A549 (cell line): ENCODE results near the gene DDX53. TPM values are rescaled to one million over a fixed set of nuclear protein-coding genes. Genes with fewer than 3 reads are reported as not detected.

Source experiments
- ATAC-seq, 2 experiments: fragments of 200-7000 bp in 1 of 2; fragments of >200 bp in 1 of 2; cut with Nextera tagmentation in 1 of 2; cut with Tn5 transposase in 1 of 2; 3 replicates each; pipeline versions ENCODE4 v1.8.0 to v1.9.1; 2018 to 2020; ENCODE audit warnings: mild to moderate bottlenecking in 1 of 2, moderate library complexity in 1 of 2
- CTCF ChIA-PET: fragments of 300-600 bp; sonication (Branson Sonifier 250); formaldehyde crosslinking; extraction: SDS; loops from one replicate; lab custom pipeline; 2021; ENCODE audit warnings: antibody characterized with exemption, inconsistent platforms; lab: Yijun Ruan, JAX
- POLR2A ChIA-PET: fragments of 350-600 bp; formaldehyde crosslinking; extraction: SDS; loops from one replicate; lab custom pipeline; 2021; ENCODE audit warnings: antibody characterized with exemption, inconsistent platforms; lab: Yijun Ruan, JAX
- DNase-seq, 2 experiments: peaks; one replicate each; pipeline versions ENCODE4 v3.0.0 to v3.0.0-alpha.2; 2011 to 2016; ENCODE audit warnings: low read depth in 1 of 2, low spot score in 1 of 2
- FAIRE-seq: peaks from 2 replicates; lab custom pipeline; 2011; peaks lifted over from hg19 to GRCh38; lab: Jason Lieb, UNC
- H3K27ac ChIP-seq, 2 experiments: fragments of >200 bp; sonication (Bioruptor Twin); formaldehyde crosslinking; 3 replicates each; pipeline ENCODE4 v1.5.1; 2016 to 2017
- H3K4me1 ChIP-seq: fragments of >200 bp; sonication (Bioruptor Twin); formaldehyde crosslinking; 3 replicates; pipeline ENCODE4 v1.6.1; 2016
- H3K4me2 ChIP-seq: fragments of >200 bp; sonication (Bioruptor Twin); formaldehyde crosslinking; 3 replicates; pipeline ENCODE4 v1.6.1; 2016
- H3K4me3 ChIP-seq: fragments of >200 bp; sonication (Bioruptor Twin); formaldehyde crosslinking; 3 replicates; pipeline ENCODE4 v1.5.1; 2016
- H3K9me3 ChIP-seq: fragments of >200 bp; sonication (Bioruptor Twin); formaldehyde crosslinking; 3 replicates; pipeline ENCODE4 v1.6.1; 2016
- ATOH8 ChIP-seq: fragments of 250-450 bp; sonication (Bioruptor Pico); IDR thresholded peaks from 2 replicates; pipeline ENCODE4 v1.5.0; 2020; ENCODE audit warnings: low read depth, mild to moderate bottlenecking, moderate library complexity
- EHMT2 ChIP-seq: fragments of 200-600 bp; sonication (generic); IDR thresholded peaks from 2 replicates; pipeline ENCODE4 v1.6.1; 2016; ENCODE audit warnings: antibody characterized with exemption, low read depth, mild to moderate bottlenecking, moderate library complexity
- ELK1 ChIP-seq: fragments of 150-350 bp; IDR thresholded peaks from 2 replicates; pipeline ENCODE4 v1.6.1; 2014; ENCODE audit warnings: low read depth, mild to moderate bottlenecking, low read length
- ESRRA ChIP-seq: fragments of 150-350 bp; IDR thresholded peaks from 2 replicates; pipeline ENCODE4 v1.6.1; 2014; ENCODE audit warnings: mild to moderate bottlenecking, low read length, borderline replicate concordance
- FOSB ChIP-seq: fragments of 250-450 bp; sonication (Bioruptor Pico); IDR thresholded peaks from 2 replicates; pipeline ENCODE4 v1.5.0; 2020; ENCODE audit warnings: mild to moderate bottlenecking, moderate library complexity
- GATA3 ChIP-seq: IDR thresholded peaks from 2 replicates; pipeline ENCODE4 v1.6.1; 2012; ENCODE audit warnings: borderline replicate concordance
- HEYL ChIP-seq: fragments of 250-450 bp; sonication (Bioruptor Pico); IDR thresholded peaks from 2 replicates; pipeline ENCODE4 v1.8.0; 2021; ENCODE audit warnings: mild to moderate bottlenecking, moderate library complexity
- HOXA7 ChIP-seq: fragments of 250-450 bp; sonication (Bioruptor Pico); IDR thresholded peaks from 2 replicates; pipeline ENCODE4 v1.5.0; 2020; ENCODE audit warnings: mild to moderate bottlenecking, moderate library complexity
- HOXB13 ChIP-seq: fragments of 250-450 bp; sonication (Bioruptor Pico); IDR thresholded peaks from 2 replicates; pipeline ENCODE4 v1.5.0; 2020; ENCODE audit warnings: low read depth, mild to moderate bottlenecking, moderate library complexity
- JUNB ChIP-seq: fragments of >200 bp; sonication (Bioruptor Twin); formaldehyde crosslinking; IDR thresholded peaks from 2 replicates; pipeline ENCODE4 v1.6.1; 2016
- MAFK ChIP-seq: fragments of 450-650 bp; IDR thresholded peaks from 2 replicates; pipeline ENCODE4 v1.6.1; 2014; ENCODE audit not compliant: partially characterized antibody
- MAX ChIP-seq: IDR thresholded peaks from 2 replicates; pipeline ENCODE4 v1.6.1; 2012
- MYC ChIP-seq: IDR thresholded peaks from 2 replicates; pipeline ENCODE4 v1.6.1; 2012; ENCODE audit warnings: mild to moderate bottlenecking, inconsistent platforms, low read length, improper control_type of control experiment, borderline replicate concordance
- NPAS2 ChIP-seq: fragments of 250-450 bp; sonication (Bioruptor Pico); IDR thresholded peaks from 2 replicates; pipeline ENCODE4 v1.8.0; 2022; ENCODE audit warnings: mild to moderate bottlenecking, moderate library complexity, borderline replicate concordance
- PBX3 ChIP-seq: IDR thresholded peaks from 2 replicates; pipeline ENCODE4 v1.6.1; 2012
- PHF8 ChIP-seq: fragments of 200-600 bp; sonication (generic); IDR thresholded peaks from 2 replicates; pipeline ENCODE4 v1.6.1; 2016; ENCODE audit warnings: low read depth, mild to moderate bottlenecking, antibody characterized with exemption, moderate library complexity, borderline replicate concordance
- POLR2A ChIP-seq: IDR thresholded peaks from 2 replicates; pipeline ENCODE4 v1.6.1; 2012; ENCODE audit warnings: mild to moderate bottlenecking, low read length
- RAD21 ChIP-seq, 2 experiments: fragments of >200 bp in 1 of 2; sonication (Bioruptor Twin) in 1 of 2; formaldehyde crosslinking in 1 of 2; IDR thresholded peaks in 1 of 2; conservative IDR thresholded peaks in 1 of 2; 2 replicates in 1 of 2; 3 replicates in 1 of 2; pipeline ENCODE4 v1.6.1; 2012 to 2018; ENCODE audit warnings: inconsistent platforms in 1 of 2
- RCOR1 ChIP-seq: fragments of 150-350 bp; IDR thresholded peaks from 2 replicates; pipeline ENCODE4 v1.6.1; 2014; ENCODE audit warnings: antibody characterized with exemption, low read length, low read depth
- RNF2 ChIP-seq: fragments of 200-600 bp; sonication (generic); IDR thresholded peaks from 2 replicates; pipeline ENCODE4 v1.6.1; 2016; ENCODE audit warnings: low read depth, mild to moderate bottlenecking, antibody characterized with exemption, moderate library complexity, borderline replicate concordance
- SMC3 ChIP-seq: fragments of >200 bp; sonication (Bioruptor Twin); formaldehyde crosslinking; IDR thresholded peaks from 3 replicates; pipeline ENCODE4 v1.6.1; 2018; ENCODE audit warnings: inconsistent platforms
- SREBF2 ChIP-seq: fragments of 450-650 bp; IDR thresholded peaks from 2 replicates; pipeline ENCODE4 v1.6.1; 2014; ENCODE audit warnings: mild to moderate bottlenecking, moderate library complexity
- TP53 ChIP-seq: fragments of 250-450 bp; sonication (Bioruptor Pico); IDR thresholded peaks from 2 replicates; pipeline ENCODE4 v1.5.0; 2021; ENCODE audit warnings: mild to moderate bottlenecking, moderate library complexity
- ZC3H11A ChIP-seq: fragments of 450-650 bp; IDR thresholded peaks from 2 replicates; pipeline ENCODE4 v1.6.1; 2014; ENCODE audit warnings: antibody characterized with exemption, mild to moderate bottlenecking
- ZSCAN20 ChIP-seq: fragments of 250-450 bp; sonication (Bioruptor Pico); IDR thresholded peaks from 2 replicates; pipeline ENCODE4 v1.8.0; 2022; ENCODE audit warnings: mild to moderate bottlenecking, moderate library complexity
- WGBS: methylation state at CpG from one replicate; pipeline ENCODE4 v1.1.6; 2017; ENCODE audit errors: missing lambda C conversion rate; 5-methylcytosine and 5-hydroxymethylcytosine counted together
- polyA plus RNA-seq, 4 experiments: library from polyadenylated mRNA; depleted of rRNA in 3 of 4; stranded (reverse); fragments of >200 nt; fragmentation: RNase III in 1 of 4; extraction: RNeasy Plus Mini Kit Qiagen cat#74134 plus additional on column Dnase treatment in 1 of 4; gene quantifications; 2 replicates in 3 of 4; 3 replicates in 1 of 4; pipeline ENCODE4 v1.2.3, GENCODE V29; 2011 to 2017
- TF ChIP-seq, protein P1 (sequence below): fragments of >200 bp; sonication (Bioruptor Twin); formaldehyde crosslinking; IDR thresholded peaks from 3 replicates; pipeline ENCODE4 v1.6.1; 2016
- TF ChIP-seq, protein P2 (sequence below): fragments of 200-600 bp; sonication (generic); IDR thresholded peaks from 2 replicates; pipeline ENCODE4 v1.6.1; 2016; ENCODE audit warnings: antibody characterized with exemption, mild to moderate bottlenecking, moderate library complexity

DDX53 gene
- polyA plus RNA-seq, 2 of the 4 experiments (the other 2 are of a cell fraction): not detected

- TF ChIP-seq ELK1: no peak
- no peak for TF ChIP-seq HOXA7 (CRISPR knock-in tag)
- TF ChIP-seq PHF8: no peak
- no peak for TF ChIP-seq MYC
- TF ChIP-seq SREBF2: no peak
- no peak for TF ChIP-seq MAFK
Measured at GRCh38 chrX:22970861-22971260, 28.9 kb upstream of the DDX53 start (continued).

DNA sequence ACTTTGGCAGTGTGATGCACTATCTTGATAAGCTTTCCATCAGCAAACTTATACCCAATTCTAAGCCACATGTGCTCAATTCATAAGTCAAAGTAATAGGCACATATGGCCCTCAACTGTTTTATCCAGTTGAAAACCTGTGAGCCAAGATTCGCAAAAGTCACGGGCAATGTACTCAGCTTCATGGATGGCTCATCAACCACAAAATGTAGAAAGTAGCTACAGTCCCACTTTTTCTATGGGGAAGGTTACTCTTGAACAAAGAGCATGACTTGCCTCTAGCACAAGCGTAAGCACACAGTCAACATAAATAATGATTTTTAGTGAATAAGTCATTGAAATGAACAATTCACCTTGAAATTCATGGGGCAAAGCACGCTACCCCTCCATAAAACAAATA, 25.1 kb upstream of the DDX53 start:
- FAIRE-seq: no peak
- Histone ChIP-seq H3K27ac (no peak overlapping the region), H3K9me3 (no peaks in the 10 kb centered on the region), H3K4me1 (no peaks in the 10 kb centered on the region), H3K4me2 (no peak overlapping the region), H3K4me3 (no peak overlapping the region)
- whole genome bisulfite sequencing: 37% methylated on average over 4 of the region's 4 CpGs
- ChIA-PET POLR2A (no interaction called here), CTCF (no interaction called here)
- ATAC-seq: no peak
- TF ChIP-seq ESRRA (no peak), MYC (no peak), HOXA7 (CRISPR knock-in tag) (no peak), POLR2A (no peak), NPAS2 (CRISPR knock-in tag) (no peak), JUNB (no peak), ZSCAN20 (CRISPR knock-in tag) (no peak)
- TF ChIP-seq, protein P1, sequence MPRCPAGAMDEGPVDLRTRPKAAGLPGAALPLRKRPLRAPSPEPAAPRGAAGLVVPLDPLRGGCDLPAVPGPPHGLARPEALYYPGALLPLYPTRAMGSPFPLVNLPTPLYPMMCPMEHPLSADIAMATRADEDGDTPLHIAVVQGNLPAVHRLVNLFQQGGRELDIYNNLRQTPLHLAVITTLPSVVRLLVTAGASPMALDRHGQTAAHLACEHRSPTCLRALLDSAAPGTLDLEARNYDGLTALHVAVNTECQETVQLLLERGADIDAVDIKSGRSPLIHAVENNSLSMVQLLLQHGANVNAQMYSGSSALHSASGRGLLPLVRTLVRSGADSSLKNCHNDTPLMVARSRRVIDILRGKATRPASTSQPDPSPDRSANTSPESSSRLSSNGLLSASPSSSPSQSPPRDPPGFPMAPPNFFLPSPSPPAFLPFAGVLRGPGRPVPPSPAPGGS: no peak
- no peak for DNase-seq

- ATAC-seq: no peak
- Histone ChIP-seq H3K4me2 (no peak overlapping the region), H3K27ac (no peak overlapping the region), H3K9me3 (no peaks in the 10 kb centered on the region), H3K4me1 (no peaks in the 10 kb centered on the region), H3K4me3 (no peak overlapping the region)
- no peak for DNase-seq
- CTCF ChIA-PET: no interaction called here
- no peak for TF ChIP-seq HEYL (CRISPR knock-in tag)
- no peak for TF ChIP-seq RCOR1
- no peak for TF ChIP-seq TP53 (CRISPR knock-in tag)
- no peak for TF ChIP-seq ESRRA
- TF ChIP-seq ZSCAN20 (CRISPR knock-in tag): no peak
- no peak for TF ChIP-seq ZC3H11A
- no peak for TF ChIP-seq SMC3
- TF ChIP-seq PBX3: no peak
- TF ChIP-seq RNF2: no peak
- TF ChIP-seq, protein P2, sequence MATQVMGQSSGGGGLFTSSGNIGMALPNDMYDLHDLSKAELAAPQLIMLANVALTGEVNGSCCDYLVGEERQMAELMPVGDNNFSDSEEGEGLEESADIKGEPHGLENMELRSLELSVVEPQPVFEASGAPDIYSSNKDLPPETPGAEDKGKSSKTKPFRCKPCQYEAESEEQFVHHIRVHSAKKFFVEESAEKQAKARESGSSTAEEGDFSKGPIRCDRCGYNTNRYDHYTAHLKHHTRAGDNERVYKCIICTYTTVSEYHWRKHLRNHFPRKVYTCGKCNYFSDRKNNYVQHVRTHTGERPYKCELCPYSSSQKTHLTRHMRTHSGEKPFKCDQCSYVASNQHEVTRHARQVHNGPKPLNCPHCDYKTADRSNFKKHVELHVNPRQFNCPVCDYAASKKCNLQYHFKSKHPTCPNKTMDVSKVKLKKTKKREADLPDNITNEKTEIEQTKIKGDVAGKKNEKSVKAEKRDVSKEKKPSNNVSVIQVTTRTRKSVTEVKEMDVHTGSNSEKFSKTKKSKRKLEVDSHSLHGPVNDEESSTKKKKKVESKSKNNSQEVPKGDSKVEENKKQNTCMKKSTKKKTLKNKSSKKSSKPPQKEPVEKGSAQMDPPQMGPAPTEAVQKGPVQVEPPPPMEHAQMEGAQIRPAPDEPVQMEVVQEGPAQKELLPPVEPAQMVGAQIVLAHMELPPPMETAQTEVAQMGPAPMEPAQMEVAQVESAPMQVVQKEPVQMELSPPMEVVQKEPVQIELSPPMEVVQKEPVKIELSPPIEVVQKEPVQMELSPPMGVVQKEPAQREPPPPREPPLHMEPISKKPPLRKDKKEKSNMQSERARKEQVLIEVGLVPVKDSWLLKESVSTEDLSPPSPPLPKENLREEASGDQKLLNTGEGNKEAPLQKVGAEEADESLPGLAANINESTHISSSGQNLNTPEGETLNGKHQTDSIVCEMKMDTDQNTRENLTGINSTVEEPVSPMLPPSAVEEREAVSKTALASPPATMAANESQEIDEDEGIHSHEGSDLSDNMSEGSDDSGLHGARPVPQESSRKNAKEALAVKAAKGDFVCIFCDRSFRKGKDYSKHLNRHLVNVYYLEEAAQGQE: no peak
- no peak for TF ChIP-seq FOSB (CRISPR knock-in tag)
- no peak for TF ChIP-seq HOXB13 (CRISPR knock-in tag)
- TF ChIP-seq HOXA7 (CRISPR knock-in tag): no peak
- no peak for TF ChIP-seq MAX
- no peak for TF ChIP-seq ATOH8
- no peak for TF ChIP-seq RAD21 (conservative IDR thresholded peaks at IDR 0.05 in 1 of 2, IDR thresholded peaks at IDR 0.05 in 1 of 2)
- TF ChIP-seq GATA3: no peak
- no peak for TF ChIP-seq EHMT2
- TF ChIP-seq, all 56 proteins: peak for 0
- 0% methylated on average over 1 of the region's 1 CpG for WGBS
- POLR2A ChIA-PET: no interaction called here
- FAIRE-seq: no peak
Measured at GRCh38 chrX:22975786-22976185, 24.0 kb upstream of the DDX53 start.
